ENCODE measurements around the gene TJP2.

GRCh38 chr9:69232135-69232534 is 58.1 kb downstream of the TJP2 start:
- TF ChIP-seq CTCF (IDR thresholded peaks at IDR 0.05), result no peak
- TF ChIP-seq EZH2 (IDR thresholded peaks at IDR 0.05), result no peak
- no peak for TF ChIP-seq EZH2phosphoT487 (IDR thresholded peaks at IDR 0.05)

Data from neural progenitor cell (in vitro differentiated cells).